ENCODE results near the gene ELOVL5.

The ELOVL5 gene

DNA sequence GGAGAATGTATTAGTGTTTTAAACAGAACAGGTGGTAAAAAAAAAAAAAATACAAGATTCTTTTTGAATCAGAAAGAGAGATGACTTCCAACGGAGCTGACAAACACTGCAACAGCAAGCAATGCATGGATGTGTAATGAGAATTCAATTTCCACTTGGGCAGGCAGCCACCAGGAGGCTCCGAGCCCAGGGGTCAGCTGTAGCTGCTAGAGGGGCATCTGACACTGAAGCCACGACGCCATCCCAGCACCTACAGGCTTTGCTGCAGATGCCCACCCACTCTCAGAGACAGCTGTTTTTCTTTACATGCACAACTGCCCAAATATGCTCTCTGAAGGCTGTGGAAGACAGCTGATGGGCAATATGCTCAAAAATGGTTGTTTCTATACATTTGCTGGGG is 75.4 kb downstream of the ELOVL5 start:
- no peak for DNase-seq (ENCODE audit: low read depth, low spot score)

DNA sequence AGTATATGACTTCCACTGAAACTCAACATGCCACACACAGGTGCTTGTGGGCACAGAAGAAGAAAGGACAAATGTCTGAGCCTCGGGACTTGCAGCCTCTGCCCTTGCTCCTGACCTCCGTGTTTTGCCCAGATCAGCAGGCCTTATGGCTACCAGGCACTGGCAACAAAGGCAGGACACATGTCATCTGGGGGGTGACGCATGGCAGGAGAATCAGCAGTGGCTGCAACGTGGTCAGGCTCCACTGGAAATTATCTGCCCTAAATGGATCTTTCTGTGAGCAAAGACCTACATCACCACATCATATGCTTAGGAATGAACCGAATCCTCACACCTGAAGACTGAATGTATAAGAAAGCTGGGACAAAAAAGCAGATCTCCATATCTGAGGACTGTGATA is 78.9 kb downstream of the ELOVL5 start:
- DNase-seq (ENCODE audit: low read depth, low spot score), result no peak

DNA sequence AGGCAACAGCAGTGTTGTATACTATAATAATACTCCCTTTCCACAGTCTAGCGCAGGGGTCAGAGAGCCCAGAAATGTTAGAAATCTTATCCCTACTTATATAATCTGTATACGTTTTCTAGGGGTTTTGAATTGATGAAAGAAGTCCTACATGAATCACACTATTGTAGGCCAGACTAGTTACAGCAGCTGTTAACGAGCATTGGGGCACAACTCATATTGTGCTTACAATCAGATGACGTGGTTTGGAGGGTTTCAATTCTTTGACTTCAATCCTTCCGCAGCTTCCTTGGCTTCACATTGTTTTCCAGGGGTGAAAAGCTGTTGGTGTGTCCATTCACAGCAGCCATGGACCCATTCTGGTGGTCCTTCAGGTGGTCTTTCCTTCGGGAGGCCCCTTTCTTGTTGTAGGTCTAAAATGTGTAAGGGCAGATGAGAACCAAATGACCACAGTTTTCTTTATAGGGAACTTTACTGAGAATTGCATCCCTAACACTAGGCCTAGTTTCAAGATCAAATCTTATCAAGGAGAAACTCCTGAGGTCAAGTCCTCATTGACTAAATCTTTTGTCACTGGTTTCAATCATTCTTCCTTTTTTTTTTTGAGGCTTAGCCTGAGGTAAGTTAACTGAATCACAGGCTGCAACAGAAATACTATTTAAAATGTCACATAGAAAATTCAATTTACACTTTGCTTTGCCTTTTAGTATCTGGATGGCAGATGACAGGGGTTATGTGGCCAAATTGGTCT is 79.7 kb downstream of the ELOVL5 start:
- no peak for DNase-seq (ENCODE audit: low read depth, low spot score)

DNA sequence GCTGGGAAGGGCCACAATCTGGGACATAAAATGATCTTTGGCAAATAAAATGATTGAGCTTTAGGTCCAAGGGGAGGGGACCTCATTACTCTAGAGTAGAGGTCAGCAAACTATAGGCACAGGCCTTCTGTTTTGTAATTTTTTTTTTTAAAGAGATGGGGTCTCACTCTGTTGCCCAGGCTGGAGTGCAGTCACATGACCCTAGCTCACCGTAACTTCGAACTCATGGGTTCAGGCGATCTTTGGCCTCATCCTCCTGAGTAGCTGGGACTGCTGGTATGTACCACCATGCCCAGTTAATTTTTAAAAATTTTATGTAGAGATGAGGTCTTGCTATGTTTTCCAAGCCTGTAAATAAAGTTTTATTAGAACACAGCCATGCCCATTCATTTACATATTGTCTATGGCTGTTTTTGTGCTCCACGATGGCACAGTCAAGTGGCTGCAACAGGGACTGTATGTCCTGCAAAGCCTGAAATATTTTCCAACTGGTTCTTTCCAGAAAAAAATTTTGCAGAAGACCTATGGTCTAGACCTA is 82.1 kb downstream of the ELOVL5 start:
- no peak for DNase-seq (ENCODE audit: low read depth, low spot score)

DNA sequence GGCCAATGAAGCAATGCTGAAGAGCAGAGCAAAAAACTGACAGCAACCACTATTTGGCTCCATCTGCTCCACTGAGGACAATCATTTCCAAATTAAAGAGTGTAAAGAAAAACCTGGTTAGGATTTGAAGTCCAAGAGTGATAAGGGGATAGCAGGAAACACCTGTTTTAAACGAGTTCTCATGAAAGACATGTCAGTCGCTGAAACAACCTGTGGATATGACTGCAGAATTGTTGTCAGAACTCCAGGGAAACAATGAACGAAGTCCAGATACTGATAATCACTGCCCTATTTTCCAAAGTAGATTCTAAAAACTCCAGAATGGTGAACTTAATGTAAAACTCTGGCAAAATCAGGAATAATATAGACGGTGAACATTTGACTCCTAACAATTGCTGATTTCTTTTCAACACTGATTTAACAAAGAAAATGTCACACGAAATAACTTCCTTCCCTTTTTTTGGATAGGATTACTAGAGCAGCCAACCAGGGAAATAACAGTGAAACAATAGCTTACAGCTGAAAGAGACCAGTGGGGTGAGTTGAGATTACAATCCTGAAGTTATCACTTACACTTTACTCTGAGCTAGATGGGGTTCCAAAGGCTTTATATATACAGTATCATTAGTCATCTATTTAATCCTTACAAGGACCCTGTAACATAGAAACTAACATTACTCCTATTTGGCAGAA is 83.7 kb downstream of the ELOVL5 start:
- DNase-seq (ENCODE audit: low read depth, low spot score), result no peak

DNA sequence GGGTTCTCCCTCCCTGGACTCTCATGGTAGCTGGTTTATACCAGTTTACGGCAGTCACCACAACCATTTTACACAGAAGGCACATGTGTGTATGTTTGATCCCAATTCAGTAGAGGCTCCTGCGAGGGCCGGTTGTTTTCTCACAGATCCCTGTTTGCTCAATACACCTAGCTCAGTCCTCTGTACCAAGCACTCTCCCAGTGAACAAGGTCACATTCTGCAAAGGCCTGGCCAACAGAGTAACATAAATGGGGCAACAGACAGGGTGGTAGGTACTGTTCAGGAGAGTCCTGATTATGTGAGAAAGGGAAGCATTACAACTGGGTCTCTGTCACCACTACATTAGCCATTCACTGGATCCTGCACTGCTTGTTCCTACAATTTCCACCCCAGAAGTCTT is 84.4 kb downstream of the ELOVL5 start:
- DNase-seq (ENCODE audit: low read depth, low spot score), result no peak

DNA sequence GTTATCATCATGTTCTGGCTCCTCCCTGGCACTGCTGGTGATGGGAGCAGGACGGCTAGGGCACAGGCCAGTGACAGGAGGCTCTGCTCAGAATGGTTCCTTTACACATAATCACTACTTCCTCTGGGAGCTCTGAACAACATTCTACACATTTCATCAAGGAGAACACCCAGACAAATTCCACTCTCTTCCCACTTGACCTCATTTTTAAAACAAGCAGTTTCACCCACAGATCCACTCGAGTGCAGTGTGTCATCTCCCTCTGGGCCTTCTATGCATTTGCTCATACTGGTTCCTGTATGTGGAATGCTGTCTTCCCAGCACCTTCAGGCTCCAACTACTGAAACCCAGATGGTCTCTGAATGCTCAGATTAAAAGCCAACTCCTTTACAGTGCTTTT is 84.8 kb downstream of the ELOVL5 start:
- no peak for DNase-seq (ENCODE audit: low read depth, low spot score)

DNA sequence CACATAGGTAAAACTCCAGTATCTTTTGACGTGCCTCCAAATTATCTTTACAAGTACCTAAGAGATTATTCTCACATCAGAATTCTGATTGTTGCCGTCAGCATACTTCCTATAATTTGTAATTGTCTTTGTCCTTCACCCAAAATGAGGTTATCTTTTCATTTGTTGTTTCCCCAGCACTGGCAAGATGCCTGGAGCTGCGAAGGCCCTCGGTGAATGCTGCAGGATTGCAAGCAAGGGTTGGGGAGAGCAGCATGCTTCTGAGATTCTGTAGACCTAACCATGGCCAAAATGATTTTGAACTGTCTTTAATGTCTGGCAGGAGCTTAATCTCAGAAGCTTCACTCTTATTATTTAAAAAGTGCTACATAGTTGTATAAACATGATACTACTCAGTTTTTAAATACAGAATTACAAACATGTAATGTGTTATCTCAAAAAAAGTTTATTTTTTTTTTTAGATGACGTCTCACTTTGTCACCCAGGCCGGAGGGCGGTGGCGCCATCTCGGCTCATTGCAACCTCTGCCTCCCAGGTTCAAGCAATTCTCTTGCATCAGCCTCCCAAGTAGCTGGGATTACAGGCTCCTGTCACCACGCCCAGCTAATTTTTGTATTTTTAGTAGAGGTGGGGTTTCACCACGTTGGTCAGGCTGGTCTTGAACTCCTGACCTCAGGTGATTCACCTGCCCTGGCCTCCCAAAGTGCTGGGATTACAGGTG is 88.7 kb downstream of the ELOVL5 start:
- DNase-seq (ENCODE audit: low read depth, low spot score), result no peak

DNA sequence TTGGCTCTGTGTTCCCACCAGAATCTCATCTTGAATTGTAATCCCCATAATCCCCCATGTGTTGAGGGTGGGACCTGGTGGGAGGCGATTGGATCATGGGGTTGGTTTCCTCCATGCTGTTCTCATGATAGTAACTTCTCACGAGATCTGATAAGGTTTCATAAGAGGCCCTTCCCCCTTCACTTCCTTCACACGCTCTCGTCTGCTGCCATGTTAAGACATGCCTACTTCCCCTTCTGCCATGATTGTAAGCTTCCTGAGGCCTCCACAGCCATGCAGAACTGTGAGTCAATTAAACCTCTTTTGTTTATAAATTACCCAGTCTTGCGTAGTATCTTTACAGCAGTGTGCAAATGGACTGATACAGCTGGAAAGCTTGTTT is 90.0 kb downstream of the ELOVL5 start:
- DNase-seq (ENCODE audit: low read depth, low spot score), result no peak

DNA sequence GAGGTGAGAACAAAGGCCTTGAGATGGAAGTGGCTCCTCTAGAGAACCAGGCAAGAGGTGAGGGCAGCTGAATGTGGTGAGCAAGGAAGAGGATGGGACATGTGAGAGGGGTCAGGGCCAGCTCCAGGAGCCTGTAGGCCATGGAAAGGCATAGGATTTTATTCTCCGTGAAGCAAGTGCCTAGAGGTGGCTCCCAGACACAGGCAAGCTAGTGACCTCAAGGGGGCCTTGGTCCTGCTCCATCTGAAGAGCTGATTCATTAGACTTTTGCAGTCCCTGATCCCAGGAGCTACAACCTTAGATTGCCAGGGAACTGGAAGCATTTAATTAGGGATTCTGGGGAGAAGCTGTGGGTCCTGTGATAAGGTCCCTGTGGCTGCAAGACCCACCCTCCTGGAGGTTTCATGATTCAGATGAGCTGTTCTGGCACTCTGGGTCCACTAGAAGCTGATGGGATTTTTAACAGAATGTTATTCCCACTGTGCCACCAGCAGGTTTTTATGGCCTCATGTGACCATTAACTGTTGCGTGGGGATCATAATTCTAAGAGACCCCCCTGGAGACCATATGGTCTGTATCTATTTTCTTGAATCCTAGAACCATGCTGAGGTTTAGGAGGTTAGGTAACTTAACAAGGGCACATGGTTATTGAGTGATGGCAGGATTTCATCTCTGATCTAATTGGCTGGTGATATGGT is 90.5 kb downstream of the ELOVL5 start:
- no peak for DNase-seq (ENCODE audit: low read depth, low spot score)

DNA sequence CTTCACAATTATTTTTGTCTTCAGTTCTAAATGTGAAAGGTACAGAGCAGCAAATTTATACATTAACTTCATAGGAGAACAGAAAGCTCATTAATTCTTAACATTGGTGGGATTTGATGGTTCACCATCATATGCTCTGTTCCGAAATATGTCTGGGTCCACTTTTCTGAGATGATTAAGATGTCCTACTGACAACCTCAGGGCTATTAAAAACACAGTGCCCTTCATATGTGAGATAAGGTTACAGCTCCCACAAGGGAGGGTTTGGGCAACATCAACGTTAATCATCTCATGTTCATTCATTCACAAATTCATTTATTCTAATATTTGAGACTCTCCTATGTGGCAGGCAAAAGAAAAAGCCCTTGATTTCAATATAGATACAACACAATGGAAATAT is 91.2 kb downstream of the ELOVL5 start:
- DNase-seq (ENCODE audit: low read depth, low spot score), result no peak

DNA sequence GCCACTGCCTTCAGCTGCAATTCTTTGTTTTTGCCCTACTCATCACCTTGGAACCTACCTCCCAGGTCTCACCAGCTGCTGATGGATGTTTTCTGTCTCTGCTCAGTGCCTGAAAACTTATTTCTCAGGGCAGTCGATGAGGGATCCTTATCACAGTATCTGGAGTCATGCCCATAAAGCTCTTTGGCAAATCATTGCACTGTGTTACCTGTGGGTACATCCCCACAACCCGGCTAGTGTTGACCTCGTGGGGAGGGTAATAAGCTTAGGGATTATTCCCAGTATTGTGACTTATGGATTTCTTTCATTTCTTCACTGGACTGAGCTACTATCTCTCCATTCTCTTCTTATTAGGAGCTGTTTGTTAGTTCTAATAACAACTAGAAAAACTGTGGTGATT is 91.7 kb downstream of the ELOVL5 start:
- DNase-seq (ENCODE audit: low read depth, low spot score), result no peak

DNA sequence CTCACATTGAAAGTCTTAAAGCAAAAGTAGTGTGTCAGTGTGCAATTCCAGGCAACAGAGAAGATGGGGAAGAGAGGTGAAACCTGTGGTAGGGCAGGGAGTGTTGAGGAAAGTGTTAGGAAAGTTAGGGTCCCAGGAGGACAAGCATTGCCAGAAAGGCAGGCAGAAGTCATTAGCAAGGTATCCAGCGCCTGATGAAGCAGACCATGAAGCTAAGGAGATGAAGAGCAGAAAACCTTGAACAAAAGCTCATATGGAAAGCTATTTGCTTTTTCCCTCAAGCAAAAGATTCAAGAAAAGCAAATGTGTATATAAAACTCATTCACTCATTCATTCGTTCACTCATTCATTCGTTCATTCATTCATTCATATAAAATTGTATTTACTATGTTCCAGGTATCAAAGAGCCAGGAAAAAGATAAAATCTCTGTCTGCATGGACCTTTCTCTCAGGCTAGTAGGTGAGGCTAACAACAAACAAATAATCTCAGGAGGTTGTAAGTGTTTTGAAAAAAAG is 96.5 kb downstream of the ELOVL5 start:
- no peak for DNase-seq (ENCODE audit: low read depth, low spot score)

DNA sequence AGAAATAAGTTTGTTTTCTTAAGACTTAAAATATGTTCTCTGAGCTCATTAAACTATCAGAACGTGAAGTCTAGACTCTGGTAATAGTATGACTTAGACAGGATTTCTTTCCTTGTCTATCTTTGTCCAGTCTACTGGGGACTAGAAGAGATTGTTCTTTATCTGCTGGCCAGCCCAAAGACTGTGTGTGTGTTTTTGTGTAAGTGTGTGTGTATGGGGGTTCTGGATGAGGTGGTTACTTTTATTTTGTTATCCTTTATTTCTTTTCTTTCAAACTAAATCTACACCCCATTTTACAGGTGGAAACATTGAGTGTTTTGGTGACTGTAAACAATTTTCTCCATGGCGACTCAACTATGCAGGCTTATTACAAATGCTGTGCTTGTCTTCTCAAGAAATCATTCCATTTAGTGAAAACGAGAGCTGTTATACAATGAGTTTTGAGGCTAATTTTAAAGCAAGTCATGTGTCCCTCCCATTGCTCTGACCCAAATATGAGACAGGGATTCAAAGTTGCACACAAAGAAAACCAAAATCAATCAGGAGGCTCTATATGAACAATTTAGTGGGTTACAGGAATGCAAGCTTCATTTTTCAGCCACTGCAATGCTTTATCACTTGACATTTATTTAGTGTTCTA is 97.6 kb downstream of the ELOVL5 start:
- no peak for DNase-seq (ENCODE audit: low read depth, low spot score)

DNA sequence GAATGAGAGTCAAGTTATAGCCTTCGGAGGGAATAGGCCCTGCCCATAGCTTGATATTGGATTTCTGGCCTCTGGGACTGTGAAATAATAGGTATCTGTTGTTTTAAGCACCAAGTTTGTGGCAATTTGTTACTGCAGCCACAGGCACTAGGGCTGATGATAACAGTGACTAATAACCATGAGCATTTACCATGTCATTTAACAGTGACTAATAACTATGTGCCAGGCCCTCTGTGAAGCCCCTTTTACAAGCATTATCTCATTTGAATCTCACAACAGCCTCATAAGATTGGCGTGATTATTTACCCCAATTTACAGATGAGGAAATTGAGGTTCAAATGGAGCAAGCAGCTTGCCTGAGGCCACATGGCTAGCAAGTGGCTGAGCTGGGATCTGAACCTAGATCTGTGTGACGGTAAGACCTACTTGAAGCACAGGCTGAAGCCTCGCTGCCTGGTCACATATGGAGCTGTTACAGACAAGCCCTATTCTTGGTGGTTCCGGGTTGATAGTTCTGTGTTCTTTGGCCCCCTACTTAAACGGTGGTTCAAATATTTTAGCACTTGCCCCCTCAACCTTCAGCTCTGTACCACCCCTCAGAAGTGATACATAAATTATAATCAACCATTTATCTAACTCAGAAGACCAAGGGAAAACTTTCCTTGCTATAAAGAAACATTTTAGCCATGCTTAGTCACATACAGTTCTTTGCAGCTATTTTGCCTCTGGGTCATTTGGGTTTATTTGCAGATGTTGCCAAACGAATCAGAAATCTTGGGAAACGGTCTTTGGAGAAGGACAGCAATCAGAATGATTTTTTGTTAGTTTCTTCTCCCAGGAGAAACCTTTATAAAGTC is 98.3 kb downstream of the ELOVL5 start:
- no peak for DNase-seq (ENCODE audit: low read depth, low spot score)

DNA sequence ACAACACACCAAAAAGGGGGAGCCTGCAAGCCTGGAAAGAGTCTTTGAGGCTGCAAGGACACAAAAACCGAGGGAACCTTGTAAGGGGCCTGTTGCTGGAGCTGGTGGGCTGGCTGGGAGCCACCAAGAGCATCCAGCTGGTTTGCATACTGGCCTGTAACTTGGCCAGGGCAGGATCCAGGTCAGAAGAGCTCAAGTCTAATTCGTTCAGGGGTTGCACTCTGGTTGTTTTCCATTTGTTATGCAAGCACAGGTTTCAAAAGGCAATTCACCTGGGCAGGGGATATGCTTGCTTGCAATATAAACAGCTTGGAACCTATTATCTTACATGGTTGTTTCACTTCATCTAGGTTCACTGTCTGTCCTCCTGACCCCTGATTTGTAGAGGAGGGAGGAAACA is 101.8 kb downstream of the ELOVL5 start:
- DNase-seq (ENCODE audit: low read depth, low spot score), result no peak

DNA sequence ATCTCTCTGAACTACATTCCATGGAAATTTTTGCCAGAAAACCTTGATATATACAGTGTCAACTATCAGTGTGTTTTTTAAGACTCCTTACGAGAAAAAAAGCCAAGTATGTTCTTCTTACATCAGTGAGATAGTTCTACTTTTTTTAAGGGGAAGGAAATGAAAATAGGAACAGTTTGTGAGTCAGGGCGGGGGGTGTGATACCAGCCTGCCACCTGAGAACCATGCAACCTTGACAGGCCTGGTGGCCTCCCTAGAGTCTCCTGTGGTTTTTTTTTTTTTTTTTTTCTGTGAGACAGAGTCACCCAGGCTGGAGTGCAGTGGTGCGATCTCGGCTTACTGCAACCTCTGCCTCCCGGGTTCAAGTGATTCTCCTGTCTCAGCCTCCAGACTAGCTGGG is 103.8 kb downstream of the ELOVL5 start:
- DNase-seq (ENCODE audit: low read depth, low spot score), result no peak

DNA sequence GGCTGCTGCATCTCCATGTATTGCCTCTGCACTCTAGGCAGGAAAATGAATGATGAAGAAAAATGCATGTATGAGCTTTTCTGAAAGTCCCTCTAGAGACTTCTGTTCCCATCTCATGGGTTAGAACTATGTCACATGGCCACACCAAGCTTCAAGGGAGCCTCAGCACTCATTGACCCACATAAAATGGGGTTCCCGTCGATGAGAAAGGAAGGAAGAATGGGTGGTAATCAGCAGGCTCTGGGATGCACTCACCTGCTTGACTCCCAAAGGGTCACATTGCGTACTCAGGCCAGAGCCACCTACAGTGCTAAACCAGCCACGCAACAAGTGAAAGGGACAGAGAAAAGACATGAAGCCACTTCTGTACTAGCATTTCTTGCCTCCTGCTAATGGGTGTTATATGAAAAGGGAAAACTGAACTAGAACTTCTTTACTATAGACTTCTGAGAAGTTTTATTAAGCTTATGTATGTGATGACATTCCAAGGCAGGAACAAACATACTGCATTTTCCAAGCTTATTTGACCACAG is 104.3 kb downstream of the ELOVL5 start:
- DNase-seq (ENCODE audit: low read depth, low spot score), result no peak

DNA sequence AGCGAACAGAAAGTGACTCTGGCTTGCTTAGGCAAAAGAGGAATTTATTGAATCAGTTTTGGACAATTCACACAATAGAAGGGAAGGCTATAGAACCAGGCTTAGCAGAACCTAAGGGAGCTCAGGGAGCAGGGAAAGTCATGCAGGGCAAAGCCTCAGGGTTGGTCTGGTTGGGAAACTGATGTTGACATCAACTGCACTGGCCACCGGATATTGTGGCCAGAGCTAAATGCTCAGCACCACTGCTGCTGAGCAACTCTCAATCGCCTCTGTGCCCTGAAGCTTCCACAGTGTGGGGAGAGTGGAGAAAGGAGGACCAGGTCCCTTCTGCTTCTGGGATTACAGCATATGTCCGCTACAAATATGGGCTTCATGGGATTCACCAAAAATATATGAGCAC is 106.8 kb downstream of the ELOVL5 start:
- DNase-seq (ENCODE audit: low read depth, low spot score), result no peak

DNA sequence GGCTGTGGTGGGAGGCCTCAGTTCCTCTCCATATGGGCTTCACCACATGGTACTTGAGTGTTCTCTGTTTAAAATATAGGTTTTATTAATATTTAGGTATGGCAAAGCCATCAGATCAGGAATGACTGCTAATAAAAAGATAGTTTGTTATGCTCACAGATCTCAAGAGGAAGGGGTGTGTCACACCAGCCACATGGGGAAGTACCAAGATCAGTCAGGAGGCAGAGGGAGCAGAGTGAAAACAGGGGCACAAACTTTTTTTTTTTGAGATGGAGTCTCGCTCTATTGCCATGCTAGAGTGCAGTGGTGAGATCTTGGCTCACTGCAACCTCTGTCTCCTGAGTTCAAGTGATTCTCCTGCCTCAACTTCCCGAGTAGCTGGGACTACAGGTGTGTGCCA is 108.0 kb downstream of the ELOVL5 start:
- no peak for DNase-seq (ENCODE audit: low read depth, low spot score)
